ENCODE data around the gene UBE2E1. TPM values are rescaled to one million over a fixed set of nuclear protein-coding genes. Genes with fewer than 3 reads are reported as not detected.

Gene UBE2E1
- total and polyA plus RNA-seq, 2 of the 4 experiments (the other 2 are of a cell fraction) = 54.1 to 91.6 TPM

DNA sequence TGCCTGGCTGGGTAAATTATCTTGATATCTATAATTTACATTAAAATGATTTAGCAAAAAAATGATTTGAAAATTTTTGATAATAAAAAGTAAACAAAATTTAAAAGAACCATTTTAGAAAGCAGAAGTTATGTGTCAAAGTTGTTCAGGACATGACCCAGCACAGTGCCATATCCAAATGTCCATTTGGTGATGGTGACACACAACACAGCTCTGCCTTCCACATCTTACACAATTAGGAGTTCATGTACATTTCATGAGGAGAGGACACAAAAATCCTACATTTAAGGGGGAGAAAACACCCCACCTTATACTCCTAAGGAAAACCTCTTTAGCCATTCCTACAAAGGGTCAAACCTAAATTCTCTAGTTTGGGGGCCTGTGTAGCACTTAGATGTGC is 10.7 kb upstream of the UBE2E1 start:
- Histone ChIP-seq H2AK5ac (ENCODE audit: low read depth, low read length) (no peak overlapping the region), H3K9me1 (ENCODE audit: insufficient read depth, low read length) (no peaks in the 10 kb centered on the region), H2BK5ac (ENCODE audit: low read depth, low read length, poor library complexity, severe bottlenecking) (no peak overlapping the region), H2BK120ac (ENCODE audit: low read depth, low read length) (no peak overlapping the region), H4K20me1 (ENCODE audit: insufficient read depth, low read length) (no peaks in the 10 kb centered on the region), H4K5ac (ENCODE audit: low read depth, low read length) (no peak overlapping the region), H3K79me1 (ENCODE audit: low read depth in 1 of 2, low read length in 2 of 2) (no peaks in the 10 kb centered on the region), H3K9me3 (ENCODE audit: control insufficient read depth, insufficient read depth, low read length) (no peaks in the 10 kb centered on the region), H2AFZ (replicated peaks; ENCODE audit: low read length, poor library complexity) (no peak overlapping the region), H2BK20ac (ENCODE audit: low read depth, low read length) (no peak overlapping the region), H3K4me1 (ENCODE audit: control insufficient read depth, insufficient read depth, low read length) (no peaks in the 10 kb centered on the region; the same call in 1 of the 2 replicates), H3K9ac (ENCODE audit: low read depth, low read length) (no peak overlapping the region), H3K18ac (ENCODE audit: low read depth, low read length) (no peak overlapping the region), H3K36me3 (ENCODE audit: control insufficient read depth, insufficient read depth, low read length) (no peaks in the 10 kb centered on the region), H3K4ac (ENCODE audit: low read depth, low read length) (no peak overlapping the region), H3K14ac (replicated peaks; ENCODE audit: low read depth, low read length) (no peak overlapping the region), H4K8ac (ENCODE audit: low read depth in 2 of 2, low read length in 2 of 2) (no peak overlapping the region), H3K23ac (ENCODE audit: low read depth, low read length) (no peak overlapping the region), H2AK9ac (replicated peaks; ENCODE audit: low read depth, low read length, poor library complexity) (no peak overlapping the region), H3K4me2 (ENCODE audit: low read depth, low read length) (no peak overlapping the region), H3K27ac (ENCODE audit: insufficient read depth, low read length) (no peak overlapping the region), H4K91ac (ENCODE audit: insufficient read depth, low read depth, low read length) (no peak overlapping the region), H2BK15ac (ENCODE audit: low read depth, low read length) (no peak overlapping the region), H3K27me3 (ENCODE audit: control insufficient read depth, insufficient read depth, low read length) (peaks cover 10% of the 10 kb centered on the region), H3K56ac (ENCODE audit: extremely low read depth, insufficient read depth, low read length) (no peak overlapping the region), H3K4me3 (ENCODE audit: insufficient read depth, low read depth, low read length) (no peak overlapping the region)
- ChIA-PET POLR2A (ENCODE audit: unreplicated experiment) (interaction anchor here (0.6 kb wide), 1 partner anchor 8 kb away, joined by 19 read pairs; no protein-coding TSS in a partner anchor), CTCF (interaction anchor here (0.6 kb wide), 1 partner anchor 8 kb away, joined by 3 read pairs; no protein-coding TSS in a partner anchor)
- intact Hi-C loops (cut with micrococcal nuclease) = no loop called here
- DNase-seq (no peak), ATAC-seq (ENCODE audit: low read depth) (no peak)
- TF ChIP-seq MAZ (IDR thresholded peaks at IDR 0.05; ENCODE audit: borderline replicate concordance, low read depth, low read length) (no peak), MXI1 (IDR thresholded peaks at IDR 0.05; ENCODE audit: borderline replicate concordance, low read depth, low read length) (no peak), POLR2A (IDR thresholded peaks at IDR 0.05; ENCODE audit: low read depth, low read length) (no peak), MAFK (IDR thresholded peaks at IDR 0.05; ENCODE audit: low read depth, low read length) (no peak), SMC3 (IDR thresholded peaks at IDR 0.05; ENCODE audit: low read depth, low read length) (no peak), RAD21 (IDR thresholded peaks at IDR 0.05; ENCODE audit: low read length) (no peak), RFX5 (IDR thresholded peaks at IDR 0.05; ENCODE audit: low read depth, low read length) (no peak), RCOR1 (IDR thresholded peaks at IDR 0.05; ENCODE audit: insufficient replicate concordance, low read length) (no peak), CEBPB (IDR thresholded peaks at IDR 0.05; ENCODE audit: low read depth, low read length) (no peak), CHD1 (IDR thresholded peaks at IDR 0.05; ENCODE audit: low read depth, low read length) (no peak)
- TF ChIP-seq, protein P1, sequence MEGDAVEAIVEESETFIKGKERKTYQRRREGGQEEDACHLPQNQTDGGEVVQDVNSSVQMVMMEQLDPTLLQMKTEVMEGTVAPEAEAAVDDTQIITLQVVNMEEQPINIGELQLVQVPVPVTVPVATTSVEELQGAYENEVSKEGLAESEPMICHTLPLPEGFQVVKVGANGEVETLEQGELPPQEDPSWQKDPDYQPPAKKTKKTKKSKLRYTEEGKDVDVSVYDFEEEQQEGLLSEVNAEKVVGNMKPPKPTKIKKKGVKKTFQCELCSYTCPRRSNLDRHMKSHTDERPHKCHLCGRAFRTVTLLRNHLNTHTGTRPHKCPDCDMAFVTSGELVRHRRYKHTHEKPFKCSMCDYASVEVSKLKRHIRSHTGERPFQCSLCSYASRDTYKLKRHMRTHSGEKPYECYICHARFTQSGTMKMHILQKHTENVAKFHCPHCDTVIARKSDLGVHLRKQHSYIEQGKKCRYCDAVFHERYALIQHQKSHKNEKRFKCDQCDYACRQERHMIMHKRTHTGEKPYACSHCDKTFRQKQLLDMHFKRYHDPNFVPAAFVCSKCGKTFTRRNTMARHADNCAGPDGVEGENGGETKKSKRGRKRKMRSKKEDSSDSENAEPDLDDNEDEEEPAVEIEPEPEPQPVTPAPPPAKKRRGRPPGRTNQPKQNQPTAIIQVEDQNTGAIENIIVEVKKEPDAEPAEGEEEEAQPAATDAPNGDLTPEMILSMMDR (conservative IDR thresholded peaks at IDR 0.05; ENCODE audit: low read depth, low read length) = no peak
- in situ Hi-C loops (cut with MboI; ENCODE audit: low sequenced_read_pairs) = no loop called here
- no TSS peak for BruUV-seq (replicated peaks)
- dilution Hi-C loops (cut with HindIII; ENCODE audit: low sequenced_read_pairs, unreplicated experiment) = no loop called here
